ENCODE measurements around the gene CHMP4A.

The CHMP4A gene

GRCh38 chr14:24178399-24179178 is 34.7 kb downstream of the CHMP4A start:
- H3K36me3 ChIP-seq (ENCODE audit: low read length), result no peaks in the 10 kb centered on the region
- no peaks in the 10 kb centered on the region for H4K20me1 ChIP-seq (ENCODE audit: low read depth, low read length)
- no peak overlapping the region for H3K4me2 ChIP-seq (ENCODE audit: low read depth, low read length, poor library complexity, severe bottlenecking)
- H2AFZ ChIP-seq (ENCODE audit: low read depth, low read length, severe bottlenecking), result no peak overlapping the region
- no peaks in the 10 kb centered on the region for H3K9me2 ChIP-seq (replicated peaks; ENCODE audit: insufficient read depth, low read length)
- H3K27me3 ChIP-seq (ENCODE audit: low read length), result no peaks in the 10 kb centered on the region
- no peak overlapping the region for H3K27ac ChIP-seq (ENCODE audit: low read depth, low read length)
- no peaks in the 10 kb centered on the region for H3F3A ChIP-seq (ENCODE audit: insufficient read depth)
- TF ChIP-seq CTCF (IDR thresholded peaks at IDR 0.05; ENCODE audit: insufficient read depth, low read length, poor library complexity, severe bottlenecking) (no peak), EZH2phosphoT487 (conservative IDR thresholded peaks at IDR 0.05; ENCODE audit: low read length) (no peak)
- no peaks in the 10 kb centered on the region for H3K9me3 ChIP-seq (ENCODE audit: insufficient read depth, low read length)
- no peak overlapping the region for H3K9ac ChIP-seq (ENCODE audit: low read length)
- no peak overlapping the region for H3K4me3 ChIP-seq (ENCODE audit: insufficient read depth, low read length, poor library complexity, severe bottlenecking)
- no peaks in the 10 kb centered on the region for H3K79me2 ChIP-seq (ENCODE audit: insufficient read depth, low read length)

- Histone ChIP-seq H3K79me2 (ENCODE audit: insufficient read depth, low read length) (no peaks in the 10 kb centered on the region), H3K9me2 (replicated peaks; ENCODE audit: insufficient read depth, low read length) (no peaks in the 10 kb centered on the region), H3K9ac (ENCODE audit: low read length) (no peak overlapping the region), H3K27ac (ENCODE audit: low read depth, low read length) (no peak overlapping the region), H3K4me2 (ENCODE audit: low read depth, low read length, poor library complexity, severe bottlenecking) (no peak overlapping the region), H3K4me3 (ENCODE audit: insufficient read depth, low read length, poor library complexity, severe bottlenecking) (no peak overlapping the region), H3K9me3 (ENCODE audit: insufficient read depth, low read length) (no peaks in the 10 kb centered on the region), H4K20me1 (ENCODE audit: low read depth, low read length) (no peaks in the 10 kb centered on the region), H3F3A (ENCODE audit: insufficient read depth) (no peaks in the 10 kb centered on the region), H2AFZ (ENCODE audit: low read depth, low read length, severe bottlenecking) (no peak overlapping the region), H3K27me3 (ENCODE audit: low read length) (no peaks in the 10 kb centered on the region), H3K36me3 (ENCODE audit: low read length) (no peaks in the 10 kb centered on the region)
- TF ChIP-seq EZH2phosphoT487 (conservative IDR thresholded peaks at IDR 0.05; ENCODE audit: low read length) (no peak), CTCF (IDR thresholded peaks at IDR 0.05; ENCODE audit: insufficient read depth, low read length, poor library complexity, severe bottlenecking) (no peak)
Measured at GRCh38 chr14:24177891-24178290, 35.4 kb downstream of the CHMP4A start.

GRCh38 chr14:24177041-24177825 is 36.1 kb downstream of the CHMP4A start:
- Histone ChIP-seq H3K9me3 (ENCODE audit: insufficient read depth, low read length) (no peaks in the 10 kb centered on the region), H3K27ac (ENCODE audit: low read depth, low read length) (no peak overlapping the region), H3K36me3 (ENCODE audit: low read length) (no peaks in the 10 kb centered on the region), H3K9ac (ENCODE audit: low read length) (no peak overlapping the region), H4K20me1 (ENCODE audit: low read depth, low read length) (no peaks in the 10 kb centered on the region), H3K4me3 (ENCODE audit: insufficient read depth, low read length, poor library complexity, severe bottlenecking) (no peak overlapping the region), H3K9me2 (replicated peaks; ENCODE audit: insufficient read depth, low read length) (no peaks in the 10 kb centered on the region), H3K4me2 (ENCODE audit: low read depth, low read length, poor library complexity, severe bottlenecking) (no peak overlapping the region), H3K79me2 (ENCODE audit: insufficient read depth, low read length) (no peaks in the 10 kb centered on the region), H3F3A (ENCODE audit: insufficient read depth) (no peaks in the 10 kb centered on the region), H3K27me3 (ENCODE audit: low read length) (no peaks in the 10 kb centered on the region), H2AFZ (ENCODE audit: low read depth, low read length, severe bottlenecking) (no peak overlapping the region)
- TF ChIP-seq EZH2phosphoT487 (conservative IDR thresholded peaks at IDR 0.05; ENCODE audit: low read length) (no peak), CTCF (IDR thresholded peaks at IDR 0.05; ENCODE audit: insufficient read depth, low read length, poor library complexity, severe bottlenecking) (no peak)
